CD4-positive, alpha-beta T cell treated with Interleukin-21 for 1 hour (primary cell): ENCODE results near the gene ZNF724.
"Not testable (repeated sequence)": the region's sequence is repeated elsewhere in the genome, so short reads cannot be mapped to it uniquely, and the experiment has no call there.

ENCODE experiments used
- DNase-seq: peaks from one replicate; pipeline ENCODE4 v3.0.0-alpha.2; 2020

The ZNF724 gene

GRCh38 chr19:23249911-23250649 lies at the start of gene ZNF724:
ZNF724 (minus strand) TSS chr19:23250394; CDS start chr19:23250242, 152 bp downstream.
- DNase-seq, result peak; percentile 93

DNA sequence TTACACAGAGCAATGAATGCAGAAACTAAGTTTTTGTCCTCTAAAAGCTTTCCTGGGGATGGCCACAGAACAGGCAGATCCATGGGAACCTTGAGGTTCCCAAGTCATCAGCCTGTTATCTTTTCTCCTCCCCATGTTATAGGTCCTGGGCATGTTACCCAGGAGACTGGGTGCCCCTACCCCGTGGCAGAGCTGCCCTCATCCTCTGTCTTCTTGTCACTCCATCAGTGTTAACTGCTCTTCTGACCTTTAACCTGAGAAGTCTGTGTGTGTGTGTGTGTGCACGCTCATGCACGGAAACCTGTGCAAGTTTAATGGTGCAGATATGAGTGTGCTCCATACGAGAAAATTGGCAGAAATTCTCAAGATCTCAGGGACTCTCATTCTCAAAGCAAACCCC lies 43.9 kb upstream of the ZNF724 start:
- no peak for DNase-seq

DNA sequence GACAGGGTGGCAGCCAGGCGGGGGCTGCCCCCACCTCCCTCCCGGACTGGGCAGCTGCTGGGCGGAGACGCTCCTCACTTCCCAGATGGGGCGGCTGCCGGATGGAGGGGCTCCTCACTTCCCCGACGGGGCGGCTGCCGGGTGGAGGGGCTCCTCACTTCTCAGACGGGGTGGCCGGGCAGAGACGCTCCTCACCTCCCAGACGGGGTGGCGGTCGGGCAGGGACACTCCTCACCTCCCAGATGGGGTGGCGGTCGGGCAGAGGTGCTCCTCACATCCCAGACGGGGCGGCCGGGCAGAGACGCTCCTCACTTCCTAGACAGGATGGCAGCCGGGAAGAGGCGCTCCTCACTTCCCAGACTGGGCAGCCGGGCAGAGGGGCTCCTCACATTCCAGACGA lies 39.8 kb upstream of the ZNF724 start:
- not testable (repeated sequence) for DNase-seq

GRCh38 chr19:23287620-23288019 lies 37.4 kb upstream of the ZNF724 start:
- DNase-seq, result no peak

DNA sequence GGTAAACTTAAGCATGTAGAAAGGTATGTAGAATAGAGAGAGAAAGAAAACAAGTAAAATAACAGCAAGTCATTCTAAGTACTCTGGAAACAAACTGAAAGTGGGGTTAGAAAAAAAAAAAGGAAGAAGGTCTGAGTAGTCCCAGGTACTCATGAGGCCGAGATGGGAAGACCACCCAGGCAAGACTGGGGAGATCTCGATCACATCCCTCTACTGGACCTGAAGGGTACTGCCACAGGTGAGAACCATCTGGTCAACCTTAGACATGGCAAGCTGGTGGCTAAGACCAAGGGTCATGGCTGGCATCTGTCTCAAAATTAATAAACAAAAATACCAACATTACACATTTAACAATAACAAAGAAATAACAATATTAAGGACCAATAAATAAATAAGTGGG lies 36.3 kb upstream of the ZNF724 start:
- DNase-seq, result peak; percentile 12

GRCh38 chr19:23285948-23286347 lies 35.8 kb upstream of the ZNF724 start:
- no peak for DNase-seq

DNA sequence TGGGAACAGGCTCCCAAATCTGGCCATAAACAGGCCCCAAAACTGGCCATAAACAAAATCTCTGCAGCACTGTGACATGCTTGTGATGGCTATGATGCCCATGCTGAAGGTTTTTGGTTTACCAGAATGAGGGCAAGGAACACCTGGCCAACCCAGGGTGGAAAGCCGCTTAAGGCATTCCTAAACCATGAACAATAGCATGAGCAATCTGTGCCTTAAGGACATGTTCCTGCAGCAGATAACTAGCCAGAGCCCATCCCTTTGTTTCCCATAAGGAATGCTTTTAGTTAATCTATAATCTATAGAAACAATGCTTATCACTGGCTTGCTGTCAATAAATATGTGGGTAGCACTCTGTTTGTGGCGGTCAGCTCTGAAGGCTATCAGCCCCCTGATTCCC lies 35.1 kb upstream of the ZNF724 start:
- not testable (repeated sequence) for DNase-seq

DNA sequence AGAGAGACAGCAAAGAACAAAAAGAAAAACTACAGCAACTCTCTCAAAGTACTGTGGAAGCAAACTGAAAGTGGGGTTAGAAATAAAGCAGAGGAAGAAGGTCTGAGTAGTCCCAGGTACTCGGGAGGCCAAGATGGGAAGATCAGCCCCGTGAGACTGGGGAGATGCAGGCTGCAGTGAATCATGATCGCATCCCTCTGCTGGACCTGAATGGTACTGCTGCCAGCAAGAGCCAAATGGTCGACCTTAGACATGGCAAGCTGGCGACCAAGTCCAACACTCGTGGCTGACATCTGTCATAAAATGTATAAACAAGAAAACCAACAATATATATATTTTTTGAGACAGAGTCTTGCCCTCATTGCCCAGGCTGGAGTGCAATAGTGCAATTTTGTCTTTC lies 33.7 kb upstream of the ZNF724 start:
- peak; percentile 73 for DNase-seq

- no peak for DNase-seq
Measured at GRCh38 chr19:23281663-23282276, 31.6 kb upstream of the ZNF724 start.

DNA sequence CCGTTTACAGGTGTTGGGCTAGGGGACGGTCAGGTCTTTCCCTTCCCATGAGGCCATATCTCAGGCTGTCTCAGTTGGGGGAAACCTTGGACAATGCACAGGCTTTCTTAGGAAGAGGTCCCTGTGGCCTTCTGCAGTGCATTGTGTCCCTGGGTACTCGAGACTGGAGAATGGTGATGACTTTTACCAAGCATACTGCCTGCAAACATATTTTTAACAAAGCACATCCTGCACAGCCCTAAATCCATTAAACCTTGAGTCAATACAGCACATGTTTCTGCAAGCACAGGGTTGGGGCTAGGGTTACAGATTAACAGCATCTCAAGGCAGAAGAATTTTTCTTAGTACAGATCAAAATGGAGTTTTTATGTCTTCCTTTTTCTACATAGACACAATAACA lies 27.9 kb upstream of the ZNF724 start:
- DNase-seq, result not testable (repeated sequence)

GRCh38 chr19:23273590-23274412 lies 23.6 kb upstream of the ZNF724 start:
- peak; percentile 92 for DNase-seq

GRCh38 chr19:23273022-23273589 lies 22.9 kb upstream of the ZNF724 start:
- peak; percentile 29 for DNase-seq

GRCh38 chr19:23263870-23264590 lies 13.8 kb upstream of the ZNF724 start:
- DNase-seq, result no peak

DNA sequence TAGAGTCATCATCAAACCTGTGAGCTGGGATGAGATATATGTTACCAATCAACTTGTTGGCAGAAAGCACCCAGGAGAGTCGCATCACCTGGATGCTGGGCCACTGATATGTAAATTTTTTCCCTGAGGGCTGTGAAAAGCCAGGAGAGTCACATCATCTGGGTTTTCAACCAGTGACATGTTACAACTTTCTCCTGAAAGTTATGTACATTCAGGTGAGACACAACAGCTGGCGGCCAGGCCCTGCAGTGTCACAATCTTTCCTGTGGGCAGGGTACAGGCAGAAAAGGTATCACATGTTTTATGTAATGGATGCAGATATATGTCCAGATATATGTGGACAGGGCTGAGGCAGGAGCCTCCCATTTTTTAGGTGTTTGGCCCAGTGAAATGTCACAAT lies 13.2 kb upstream of the ZNF724 start:
- no peak for DNase-seq

- no peak for DNase-seq
Measured at GRCh38 chr19:23262920-23263319, 12.7 kb upstream of the ZNF724 start.

- no peak for DNase-seq
Measured at GRCh38 chr19:23261496-23262020, 11.4 kb upstream of the ZNF724 start.

DNA sequence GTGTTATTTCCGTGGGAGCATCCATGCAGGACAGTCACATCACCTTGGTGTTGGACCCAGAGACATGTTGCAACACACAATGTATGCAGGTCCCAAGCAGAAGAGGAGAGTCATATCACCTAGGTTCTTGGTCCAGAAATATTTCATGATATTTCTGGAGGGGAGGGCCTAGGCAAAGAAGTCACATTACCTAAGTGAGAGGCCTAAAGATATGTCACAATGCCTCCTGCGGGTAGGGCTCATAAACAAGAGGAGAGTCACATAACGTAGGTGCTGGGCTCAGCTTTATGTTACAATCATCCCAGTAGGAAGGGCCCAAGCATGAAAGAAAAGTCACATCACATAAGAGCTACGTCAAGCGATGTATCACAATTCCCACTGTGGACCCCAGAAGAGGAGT lies 10.8 kb upstream of the ZNF724 start:
- no peak for DNase-seq

- no peak for DNase-seq
Measured at GRCh38 chr19:23259961-23260360, 9.8 kb upstream of the ZNF724 start.

- DNase-seq, result no peak
Measured at GRCh38 chr19:23255700-23256099, 5.5 kb upstream of the ZNF724 start.

DNA sequence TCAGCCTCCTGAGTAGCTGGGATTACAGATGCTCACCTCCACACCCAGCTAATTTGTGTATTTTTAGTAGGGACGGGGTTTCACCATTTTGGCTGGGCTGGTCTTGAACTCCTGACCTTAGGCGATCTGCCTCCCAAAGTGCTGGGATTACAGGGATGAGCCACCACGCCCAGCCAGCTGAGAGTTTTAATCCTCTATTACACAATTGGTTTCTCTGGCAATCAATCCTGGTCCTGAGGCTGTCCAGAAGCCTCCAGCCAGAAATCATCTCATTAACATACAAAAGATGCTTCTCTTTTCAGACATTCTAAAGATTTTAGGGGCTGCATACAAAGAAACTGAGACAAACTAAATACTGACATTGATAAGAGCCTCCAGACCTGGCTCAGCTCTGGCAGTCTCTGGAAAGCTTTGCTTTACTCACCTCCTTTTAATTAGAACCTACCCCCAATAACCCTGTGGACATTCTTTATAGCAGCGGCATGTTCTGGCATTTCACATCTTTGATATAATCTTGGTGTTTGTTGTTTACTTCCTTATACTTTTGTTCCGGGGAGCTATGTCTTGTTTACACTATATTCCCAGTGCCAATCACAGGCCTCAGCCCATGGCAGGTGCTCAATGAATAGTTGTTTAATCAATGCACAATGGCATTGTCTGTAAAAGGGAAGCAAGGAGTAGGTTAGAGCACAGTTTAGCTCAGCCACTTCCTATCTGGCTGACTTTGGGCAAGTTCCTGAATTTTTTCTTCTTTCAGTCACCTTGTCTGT lies 4.1 kb upstream of the ZNF724 start:
- no peak for DNase-seq

- DNase-seq, result not testable (repeated sequence)
Measured at GRCh38 chr19:23253256-23253655, 3.1 kb upstream of the ZNF724 start.

- no peak for DNase-seq
Measured at GRCh38 chr19:23241419-23241818, 8.8 kb downstream of the ZNF724 start.
